Measurements from ENCODE around the gene C16orf86.
A peak's percentile ranks its signal among the peaks of the same experiment; 100 is the strongest.

DNA sequence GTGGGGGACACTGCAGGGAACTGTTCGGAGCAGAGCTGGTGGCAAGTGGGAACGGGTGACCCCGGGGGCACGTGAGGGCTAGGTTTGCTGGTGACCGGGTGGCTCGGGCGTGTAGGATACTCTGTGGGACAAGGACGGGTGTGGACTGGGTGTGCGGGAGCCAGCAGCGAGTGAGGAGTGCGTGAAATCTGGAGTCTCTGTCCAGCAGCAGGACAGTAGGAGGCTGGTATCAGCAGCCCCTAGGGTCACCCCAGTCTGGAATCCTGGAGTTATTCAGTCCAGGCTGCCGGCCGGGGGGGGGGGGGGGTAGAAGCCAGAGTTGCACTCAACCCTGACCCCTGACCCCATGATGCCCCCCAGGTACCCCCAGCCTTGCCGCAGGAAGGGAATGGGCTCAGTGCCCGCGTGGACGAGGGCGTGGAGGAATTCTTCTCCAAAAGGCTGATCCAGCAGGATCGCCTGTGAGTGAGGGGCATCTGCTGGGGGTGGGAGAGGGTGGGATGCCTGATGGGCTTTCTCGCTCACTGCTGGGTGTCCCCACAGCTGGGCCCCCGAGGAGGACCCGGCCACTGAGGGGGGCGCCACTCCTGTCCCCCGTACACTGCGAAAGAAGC, 12.7 kb upstream of the C16orf86 start:
- no peak for TF ChIP-seq RAD21 (conservative IDR thresholded peaks at IDR 0.05 in 1 of 2, IDR thresholded peaks at IDR 0.05 in 1 of 2)
- no peak for TF ChIP-seq MYC (IDR thresholded peaks at IDR 0.05; ENCODE audit: borderline replicate concordance, low read length)
- TF ChIP-seq, protein P1, sequence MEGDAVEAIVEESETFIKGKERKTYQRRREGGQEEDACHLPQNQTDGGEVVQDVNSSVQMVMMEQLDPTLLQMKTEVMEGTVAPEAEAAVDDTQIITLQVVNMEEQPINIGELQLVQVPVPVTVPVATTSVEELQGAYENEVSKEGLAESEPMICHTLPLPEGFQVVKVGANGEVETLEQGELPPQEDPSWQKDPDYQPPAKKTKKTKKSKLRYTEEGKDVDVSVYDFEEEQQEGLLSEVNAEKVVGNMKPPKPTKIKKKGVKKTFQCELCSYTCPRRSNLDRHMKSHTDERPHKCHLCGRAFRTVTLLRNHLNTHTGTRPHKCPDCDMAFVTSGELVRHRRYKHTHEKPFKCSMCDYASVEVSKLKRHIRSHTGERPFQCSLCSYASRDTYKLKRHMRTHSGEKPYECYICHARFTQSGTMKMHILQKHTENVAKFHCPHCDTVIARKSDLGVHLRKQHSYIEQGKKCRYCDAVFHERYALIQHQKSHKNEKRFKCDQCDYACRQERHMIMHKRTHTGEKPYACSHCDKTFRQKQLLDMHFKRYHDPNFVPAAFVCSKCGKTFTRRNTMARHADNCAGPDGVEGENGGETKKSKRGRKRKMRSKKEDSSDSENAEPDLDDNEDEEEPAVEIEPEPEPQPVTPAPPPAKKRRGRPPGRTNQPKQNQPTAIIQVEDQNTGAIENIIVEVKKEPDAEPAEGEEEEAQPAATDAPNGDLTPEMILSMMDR (IDR thresholded peaks at IDR 0.05), result no peak
- TF ChIP-seq CHD2 (IDR thresholded peaks at IDR 0.05; ENCODE audit: low read length, partially characterized antibody), result no peak
- TF ChIP-seq RNF2 (IDR thresholded peaks at IDR 0.05; ENCODE audit: borderline replicate concordance, low read depth), result no peak
- no peak for TF ChIP-seq EP300 (IDR thresholded peaks at IDR 0.05)
- no peak for TF ChIP-seq CEBPB (IDR thresholded peaks at IDR 0.05)
- TF ChIP-seq MAZ (IDR thresholded peaks at IDR 0.05; ENCODE audit: borderline replicate concordance, low read depth, low read length), result no peak
- TF ChIP-seq, protein P2, sequence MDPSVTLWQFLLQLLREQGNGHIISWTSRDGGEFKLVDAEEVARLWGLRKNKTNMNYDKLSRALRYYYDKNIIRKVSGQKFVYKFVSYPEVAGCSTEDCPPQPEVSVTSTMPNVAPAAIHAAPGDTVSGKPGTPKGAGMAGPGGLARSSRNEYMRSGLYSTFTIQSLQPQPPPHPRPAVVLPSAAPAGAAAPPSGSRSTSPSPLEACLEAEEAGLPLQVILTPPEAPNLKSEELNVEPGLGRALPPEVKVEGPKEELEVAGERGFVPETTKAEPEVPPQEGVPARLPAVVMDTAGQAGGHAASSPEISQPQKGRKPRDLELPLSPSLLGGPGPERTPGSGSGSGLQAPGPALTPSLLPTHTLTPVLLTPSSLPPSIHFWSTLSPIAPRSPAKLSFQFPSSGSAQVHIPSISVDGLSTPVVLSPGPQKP (IDR thresholded peaks at IDR 0.05; ENCODE audit: low read depth, low read length), result no peak
- TF ChIP-seq, protein P3, sequence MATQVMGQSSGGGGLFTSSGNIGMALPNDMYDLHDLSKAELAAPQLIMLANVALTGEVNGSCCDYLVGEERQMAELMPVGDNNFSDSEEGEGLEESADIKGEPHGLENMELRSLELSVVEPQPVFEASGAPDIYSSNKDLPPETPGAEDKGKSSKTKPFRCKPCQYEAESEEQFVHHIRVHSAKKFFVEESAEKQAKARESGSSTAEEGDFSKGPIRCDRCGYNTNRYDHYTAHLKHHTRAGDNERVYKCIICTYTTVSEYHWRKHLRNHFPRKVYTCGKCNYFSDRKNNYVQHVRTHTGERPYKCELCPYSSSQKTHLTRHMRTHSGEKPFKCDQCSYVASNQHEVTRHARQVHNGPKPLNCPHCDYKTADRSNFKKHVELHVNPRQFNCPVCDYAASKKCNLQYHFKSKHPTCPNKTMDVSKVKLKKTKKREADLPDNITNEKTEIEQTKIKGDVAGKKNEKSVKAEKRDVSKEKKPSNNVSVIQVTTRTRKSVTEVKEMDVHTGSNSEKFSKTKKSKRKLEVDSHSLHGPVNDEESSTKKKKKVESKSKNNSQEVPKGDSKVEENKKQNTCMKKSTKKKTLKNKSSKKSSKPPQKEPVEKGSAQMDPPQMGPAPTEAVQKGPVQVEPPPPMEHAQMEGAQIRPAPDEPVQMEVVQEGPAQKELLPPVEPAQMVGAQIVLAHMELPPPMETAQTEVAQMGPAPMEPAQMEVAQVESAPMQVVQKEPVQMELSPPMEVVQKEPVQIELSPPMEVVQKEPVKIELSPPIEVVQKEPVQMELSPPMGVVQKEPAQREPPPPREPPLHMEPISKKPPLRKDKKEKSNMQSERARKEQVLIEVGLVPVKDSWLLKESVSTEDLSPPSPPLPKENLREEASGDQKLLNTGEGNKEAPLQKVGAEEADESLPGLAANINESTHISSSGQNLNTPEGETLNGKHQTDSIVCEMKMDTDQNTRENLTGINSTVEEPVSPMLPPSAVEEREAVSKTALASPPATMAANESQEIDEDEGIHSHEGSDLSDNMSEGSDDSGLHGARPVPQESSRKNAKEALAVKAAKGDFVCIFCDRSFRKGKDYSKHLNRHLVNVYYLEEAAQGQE (IDR thresholded peaks at IDR 0.05), result peak; percentile 44; the same call in 1 of the 2 replicates
- TF ChIP-seq, protein P4, sequence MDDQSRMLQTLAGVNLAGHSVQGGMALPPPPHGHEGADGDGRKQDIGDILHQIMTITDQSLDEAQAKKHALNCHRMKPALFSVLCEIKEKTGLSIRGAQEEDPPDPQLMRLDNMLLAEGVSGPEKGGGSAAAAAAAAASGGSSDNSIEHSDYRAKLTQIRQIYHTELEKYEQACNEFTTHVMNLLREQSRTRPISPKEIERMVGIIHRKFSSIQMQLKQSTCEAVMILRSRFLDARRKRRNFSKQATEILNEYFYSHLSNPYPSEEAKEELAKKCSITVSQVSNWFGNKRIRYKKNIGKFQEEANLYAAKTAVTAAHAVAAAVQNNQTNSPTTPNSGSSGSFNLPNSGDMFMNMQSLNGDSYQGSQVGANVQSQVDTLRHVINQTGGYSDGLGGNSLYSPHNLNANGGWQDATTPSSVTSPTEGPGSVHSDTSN (IDR thresholded peaks at IDR 0.05), result no peak
- TF ChIP-seq POLR2A (IDR thresholded peaks at IDR 0.05; ENCODE audit: low read length), result no peak
- TF ChIP-seq, protein P5, sequence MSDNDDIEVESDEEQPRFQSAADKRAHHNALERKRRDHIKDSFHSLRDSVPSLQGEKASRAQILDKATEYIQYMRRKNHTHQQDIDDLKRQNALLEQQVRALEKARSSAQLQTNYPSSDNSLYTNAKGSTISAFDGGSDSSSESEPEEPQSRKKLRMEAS (IDR thresholded peaks at IDR 0.05), result no peak

Measured in A549 (cell line).